Mesodermal cell (in vitro differentiated cells): ENCODE measurements around the gene DPCD.

Experiments used
- H3K27ac ChIP-seq: 2 replicates; pipeline ENCODE4 v1.7.0; 2013; ENCODE audit warnings: mild to moderate bottlenecking, low read depth, low read length, moderate library complexity; ENCODE audit not compliant: severe bottlenecking
- H3K36me3 ChIP-seq: 2 replicates; pipeline ENCODE4 v1.7.1; 2013; ENCODE audit warnings: mild to moderate bottlenecking, low read length, moderate library complexity; ENCODE audit not compliant: control insufficient read depth, insufficient read depth
- H3K4me1 ChIP-seq: one replicate; pipeline ENCODE4 v1.7.1; 2013; ENCODE audit warnings: mild to moderate bottlenecking, low read length; ENCODE audit not compliant: insufficient read depth, control insufficient read depth, poor library complexity, severe bottlenecking
- H3K4me3 ChIP-seq: 2 replicates; pipeline ENCODE4 v1.7.0; 2013; ENCODE audit warnings: low read length, control low read depth, mild to moderate bottlenecking; ENCODE audit not compliant: insufficient read depth, poor library complexity, severe bottlenecking; ENCODE audit errors: extremely low read depth
- H3K9me3 ChIP-seq: 2 replicates; pipeline ENCODE4 v1.7.1; 2013; ENCODE audit warnings: mild to moderate bottlenecking, low read length, moderate library complexity; ENCODE audit not compliant: control insufficient read depth
- WGBS, 2 experiments: methylation state at CpG; one replicate each; pipeline ENCODE4 v1.1.5; 2013; ENCODE audit warnings: missing lambda C conversion rate in 2 of 2; ENCODE audit not compliant: insufficient coverage in 2 of 2; 5-methylcytosine and 5-hydroxymethylcytosine counted together

The DPCD gene

DNA sequence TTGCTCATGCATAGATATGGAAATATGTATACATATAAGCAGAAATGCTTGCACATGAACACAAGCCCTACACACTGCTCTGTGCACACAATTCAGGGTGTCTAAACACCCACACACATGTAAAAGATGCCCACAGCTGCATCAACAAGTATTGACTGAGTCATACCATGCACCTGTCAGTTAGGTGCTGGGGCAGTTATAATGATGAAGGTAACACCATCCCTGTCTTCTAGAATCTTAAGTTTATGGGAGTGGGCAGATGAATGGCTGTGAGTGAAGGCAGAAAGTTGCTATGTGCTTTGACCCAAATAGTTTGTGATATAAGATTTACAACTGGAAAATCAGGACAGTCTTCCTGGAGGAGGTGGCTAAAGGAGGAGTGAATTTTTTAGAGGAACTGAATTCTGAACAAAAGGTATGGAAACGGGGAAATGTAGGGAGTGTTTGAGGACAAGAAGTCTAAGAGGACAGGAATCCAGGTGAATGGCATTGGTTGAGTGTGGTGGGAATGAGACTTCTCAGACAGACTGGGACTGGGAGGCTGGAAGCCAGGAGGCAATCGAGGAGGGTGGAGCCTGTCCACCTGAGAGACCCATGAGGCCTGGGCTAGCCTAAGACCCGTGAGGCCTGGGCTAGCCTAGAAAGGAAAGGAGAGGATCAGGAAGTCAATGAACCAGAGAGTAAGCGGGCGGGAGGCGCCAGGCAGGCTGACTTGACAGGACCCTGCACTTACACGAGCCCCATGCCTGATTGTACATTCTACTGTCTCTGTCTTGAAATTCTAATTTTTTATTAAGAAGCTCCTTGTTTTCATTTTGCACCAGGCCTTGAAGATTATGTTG is 20.7 kb upstream of the DPCD start:
- no peaks in the 10 kb centered on the region for H3K36me3 ChIP-seq
- no peak overlapping the region for H3K4me3 ChIP-seq
- WGBS, 2 experiments: 88 to 92% methylated on average over 7 of the region's 7 CpGs
- H3K4me1 ChIP-seq: no peaks in the 10 kb centered on the region
- H3K9me3 ChIP-seq: no peaks in the 10 kb centered on the region
- H3K27ac ChIP-seq: no peak overlapping the region

DNA sequence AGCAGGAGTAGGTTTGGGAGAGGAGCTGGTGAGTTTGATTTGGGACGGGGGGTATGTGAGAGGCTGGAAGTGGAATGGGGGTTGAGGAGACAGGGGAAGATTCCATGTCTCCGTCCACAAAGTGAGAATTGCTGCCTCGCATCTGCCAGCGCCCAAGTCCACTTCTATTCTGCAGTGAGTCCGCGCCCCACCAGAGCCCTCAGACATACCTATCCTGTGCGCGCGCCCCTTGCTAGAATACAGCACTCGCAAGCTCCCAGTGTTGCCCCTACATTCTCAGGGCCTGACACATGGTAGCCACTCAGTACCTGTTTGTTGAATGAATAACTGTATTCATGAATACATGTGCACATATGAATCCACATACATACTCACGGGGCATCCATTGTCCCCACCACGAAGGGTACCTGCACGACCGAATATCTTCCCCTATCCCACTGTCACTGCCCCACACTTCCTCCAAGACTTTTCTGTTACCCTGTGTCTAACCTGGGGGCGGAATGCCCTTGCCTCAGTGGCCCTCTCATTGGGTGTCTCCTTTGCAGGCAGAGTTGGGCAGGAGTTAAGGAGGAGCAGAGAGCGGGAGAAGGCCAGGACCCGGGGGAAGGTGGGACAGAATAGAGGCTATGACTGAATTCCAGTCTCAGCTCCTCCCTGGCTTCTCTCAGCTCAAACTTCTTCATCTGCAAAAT is 19.9 kb upstream of the DPCD start:
- Histone ChIP-seq H3K36me3 (no peaks in the 10 kb centered on the region), H3K4me3 (no peak overlapping the region), H3K4me1 (no peaks in the 10 kb centered on the region), H3K9me3 (peaks cover 3% of the 10 kb centered on the region), H3K27ac (no peak overlapping the region)
- WGBS, 2 experiments: 90 to 94% methylated on average over 11 to 13 of the region's 17 CpGs

DNA sequence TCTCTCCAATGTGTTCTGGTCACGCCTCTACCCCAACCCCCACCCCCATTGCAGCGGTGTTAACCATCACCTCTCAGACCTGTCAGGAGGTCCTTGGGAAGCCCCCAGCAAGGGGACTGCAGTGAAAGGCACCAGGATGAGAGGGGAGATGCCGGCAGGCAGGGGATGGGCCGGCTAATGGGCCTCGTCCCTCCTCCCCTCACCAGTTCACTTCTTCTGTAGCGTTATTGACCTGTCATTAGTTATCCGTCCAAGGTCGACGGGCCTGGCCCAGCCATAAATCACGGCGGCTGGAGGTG is 18.8 kb upstream of the DPCD start:
- no peaks in the 10 kb centered on the region for H3K4me1 ChIP-seq
- no peaks in the 10 kb centered on the region for H3K36me3 ChIP-seq
- H3K9me3 ChIP-seq: peaks cover 3% of the 10 kb centered on the region
- 2 to 6% methylated on average over 6 of the region's 11 CpGs for WGBS, 2 experiments
- H3K27ac ChIP-seq: no peak overlapping the region
- peak overlapping the region; percentile 51 for H3K4me3 ChIP-seq

DNA sequence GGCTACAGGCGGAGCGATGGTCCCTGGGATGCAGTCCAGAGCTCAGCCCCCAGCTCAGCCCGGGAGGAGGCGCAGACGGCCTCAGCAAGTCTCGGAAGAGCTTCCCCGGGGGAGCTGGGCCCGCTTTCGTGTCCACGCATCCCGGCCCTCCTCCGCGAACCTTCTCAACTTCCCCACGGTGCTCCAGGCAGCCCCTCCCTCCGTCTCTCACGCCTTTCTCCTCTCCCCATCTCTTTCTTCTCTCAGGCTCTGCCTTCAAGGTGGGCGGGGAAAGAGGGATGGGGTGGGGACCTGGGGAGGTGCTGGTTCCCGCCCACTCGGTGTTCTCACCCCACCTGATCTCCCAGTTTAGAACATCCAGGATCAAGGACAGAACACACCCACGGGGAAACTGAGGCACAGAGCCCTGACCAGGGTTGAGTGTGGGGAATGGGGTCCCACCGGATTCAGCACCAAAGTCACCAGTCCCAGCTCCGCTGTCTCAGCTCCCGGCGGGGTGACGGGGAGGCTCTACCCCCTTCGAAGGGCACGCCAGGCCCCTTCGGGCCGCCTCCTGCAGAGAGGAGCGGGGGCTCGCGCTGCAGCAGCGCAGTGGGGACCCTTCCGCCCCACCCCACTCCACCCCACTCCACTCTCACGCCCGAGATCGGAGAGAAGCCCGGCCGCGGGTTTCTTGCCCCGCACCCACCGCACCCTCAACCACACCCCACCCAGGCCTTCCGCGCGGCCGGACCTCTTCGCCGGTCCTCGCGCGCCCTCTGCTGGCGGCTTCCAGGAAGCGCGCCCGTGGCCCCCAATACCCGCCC is 18.3 kb upstream of the DPCD start:
- H3K4me3 ChIP-seq: peak overlapping the region; percentile 51
- H3K4me1 ChIP-seq: no peaks in the 10 kb centered on the region
- H3K36me3 ChIP-seq: no peaks in the 10 kb centered on the region
- peaks cover 3% of the 10 kb centered on the region for H3K9me3 ChIP-seq
- H3K27ac ChIP-seq: no peak overlapping the region
- 3 to 7% methylated on average over 13 to 14 of the region's 56 CpGs for WGBS, 2 experiments

DNA sequence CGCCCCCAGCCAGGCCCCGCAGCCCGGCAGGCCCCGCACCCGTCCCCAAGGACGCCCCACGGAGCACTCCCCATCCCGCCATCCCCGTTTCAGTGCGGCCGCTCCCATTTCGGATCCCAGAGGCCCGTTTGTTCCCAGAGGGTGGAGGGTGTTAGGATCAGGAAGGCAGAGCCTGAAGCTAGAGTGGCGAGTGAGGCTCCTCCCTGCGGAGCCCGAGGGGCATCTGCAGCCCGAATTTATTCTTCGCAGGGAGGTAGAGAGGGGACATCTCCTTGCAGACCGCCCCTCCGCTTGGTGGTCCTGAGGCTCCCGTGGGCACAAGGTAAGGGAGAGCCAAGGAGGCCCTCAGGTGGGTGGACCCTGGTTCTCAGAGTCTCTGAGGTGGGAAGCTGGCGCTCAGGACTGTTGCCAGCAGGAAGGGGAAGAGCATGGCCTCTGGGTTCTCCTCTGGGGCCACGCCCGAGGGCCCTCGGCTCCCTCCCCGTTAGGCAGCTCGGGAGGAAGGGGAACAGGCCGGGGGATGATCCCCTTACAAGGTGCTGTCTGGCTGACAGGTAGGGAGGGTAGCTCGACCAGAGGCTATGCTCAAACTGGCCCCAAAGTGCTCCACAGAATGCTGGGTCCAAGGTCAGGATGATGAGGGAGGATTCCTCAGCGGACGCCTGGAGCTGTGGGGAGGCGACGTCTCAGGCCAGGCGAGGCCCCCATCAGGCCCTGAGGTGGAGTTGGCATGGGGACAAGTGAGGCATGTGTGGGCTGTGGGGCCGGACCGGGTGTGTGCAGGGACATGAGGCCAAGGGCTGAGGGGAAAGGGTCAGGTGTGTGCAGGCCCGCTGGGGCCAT is 17.5 kb upstream of the DPCD start:
- Histone ChIP-seq H3K27ac (no peak overlapping the region), H3K9me3 (peaks cover 3% of the 10 kb centered on the region), H3K4me3 (peak overlapping the region; percentile 51), H3K36me3 (no peaks in the 10 kb centered on the region), H3K4me1 (no peaks in the 10 kb centered on the region)
- 26 to 30% methylated on average over 22 to 33 of the region's 37 CpGs for WGBS, 2 experiments

DNA sequence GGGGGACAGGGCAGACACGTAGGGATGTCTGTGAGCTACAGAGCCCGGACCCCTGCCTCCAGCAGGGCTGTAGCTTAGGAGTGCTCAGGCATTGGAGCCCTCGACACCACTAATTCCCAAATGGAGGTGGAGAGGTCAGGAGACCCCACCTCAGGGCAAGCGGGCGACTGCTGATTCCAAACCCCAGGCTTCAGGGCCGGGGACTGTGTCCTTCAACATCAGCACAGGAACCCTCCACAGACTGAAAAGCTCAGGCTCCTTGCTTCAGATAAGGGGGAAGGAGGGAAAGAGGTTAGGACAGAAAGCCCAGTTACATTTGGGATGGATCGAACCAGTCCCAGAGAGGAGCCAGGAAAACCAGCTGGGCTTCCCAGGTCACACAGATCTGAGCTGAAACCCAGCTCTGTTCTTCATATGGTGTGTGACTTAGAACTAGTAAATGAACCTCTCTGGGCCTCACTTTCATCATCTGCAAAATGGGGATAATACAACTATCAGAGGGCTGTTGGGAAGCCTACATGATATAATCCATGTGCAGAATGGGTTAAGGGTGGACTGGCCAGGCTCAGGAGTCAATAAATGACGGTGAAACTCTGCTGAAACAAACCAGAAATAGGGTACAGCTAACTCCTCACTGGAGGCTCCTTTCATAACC is 16.7 kb upstream of the DPCD start:
- Histone ChIP-seq H3K36me3 (no peaks in the 10 kb centered on the region), H3K27ac (no peak overlapping the region), H3K4me3 (no peak overlapping the region), H3K4me1 (no peaks in the 10 kb centered on the region), H3K9me3 (peaks cover 3% of the 10 kb centered on the region)
- 85 to 93% methylated on average over 3 to 4 of the region's 8 CpGs for WGBS, 2 experiments

DNA sequence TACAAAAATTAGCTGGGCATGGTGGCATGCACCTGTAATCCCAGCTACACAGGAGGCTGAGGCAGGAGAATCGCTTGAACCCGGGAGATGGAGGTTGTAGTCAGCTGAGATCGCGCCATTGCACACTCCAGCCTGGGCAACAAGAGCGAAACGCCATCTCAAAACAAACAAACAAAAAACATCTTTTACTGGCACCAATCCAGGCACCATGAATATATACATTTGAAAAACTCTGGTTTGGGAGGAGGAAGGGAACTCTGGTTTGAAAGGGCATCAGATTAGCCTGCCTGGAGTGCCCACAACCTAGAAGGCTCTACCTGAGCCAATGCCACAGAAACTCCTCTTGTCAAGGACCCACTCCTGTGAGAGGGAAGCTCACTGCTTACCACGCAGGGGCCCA is 16.0 kb upstream of the DPCD start:
- Histone ChIP-seq H3K27ac (no peak overlapping the region), H3K36me3 (no peaks in the 10 kb centered on the region), H3K9me3 (peaks cover 3% of the 10 kb centered on the region), H3K4me1 (peaks cover 3% of the 10 kb centered on the region), H3K4me3 (no peak overlapping the region)
- WGBS, 2 experiments: 85 to 100% methylated on average over 2 of the region's 7 CpGs

DNA sequence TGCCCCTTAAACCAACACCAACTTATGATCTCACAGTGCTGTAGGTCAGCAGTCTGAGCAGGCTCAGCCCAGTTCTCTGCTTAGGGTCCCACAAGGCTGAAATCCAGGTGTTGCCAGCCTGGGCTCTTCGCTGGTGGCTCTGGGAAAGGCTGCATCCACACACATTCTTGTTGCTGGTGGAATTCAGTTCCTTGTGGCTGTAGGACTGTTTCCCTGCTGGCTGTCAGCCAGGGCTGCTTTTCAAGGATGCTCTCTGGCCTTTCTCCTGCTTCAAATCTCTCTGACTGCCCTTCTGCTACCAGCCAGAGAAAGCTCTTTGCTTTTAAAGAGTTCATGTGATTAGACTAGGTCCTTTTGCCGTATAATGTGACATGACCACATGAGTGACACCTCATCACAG is 15.3 kb upstream of the DPCD start:
- H3K9me3 ChIP-seq: peaks cover 3% of the 10 kb centered on the region
- 86 to 100% methylated on average over 1 of the region's 2 CpGs for WGBS, 2 experiments

DNA sequence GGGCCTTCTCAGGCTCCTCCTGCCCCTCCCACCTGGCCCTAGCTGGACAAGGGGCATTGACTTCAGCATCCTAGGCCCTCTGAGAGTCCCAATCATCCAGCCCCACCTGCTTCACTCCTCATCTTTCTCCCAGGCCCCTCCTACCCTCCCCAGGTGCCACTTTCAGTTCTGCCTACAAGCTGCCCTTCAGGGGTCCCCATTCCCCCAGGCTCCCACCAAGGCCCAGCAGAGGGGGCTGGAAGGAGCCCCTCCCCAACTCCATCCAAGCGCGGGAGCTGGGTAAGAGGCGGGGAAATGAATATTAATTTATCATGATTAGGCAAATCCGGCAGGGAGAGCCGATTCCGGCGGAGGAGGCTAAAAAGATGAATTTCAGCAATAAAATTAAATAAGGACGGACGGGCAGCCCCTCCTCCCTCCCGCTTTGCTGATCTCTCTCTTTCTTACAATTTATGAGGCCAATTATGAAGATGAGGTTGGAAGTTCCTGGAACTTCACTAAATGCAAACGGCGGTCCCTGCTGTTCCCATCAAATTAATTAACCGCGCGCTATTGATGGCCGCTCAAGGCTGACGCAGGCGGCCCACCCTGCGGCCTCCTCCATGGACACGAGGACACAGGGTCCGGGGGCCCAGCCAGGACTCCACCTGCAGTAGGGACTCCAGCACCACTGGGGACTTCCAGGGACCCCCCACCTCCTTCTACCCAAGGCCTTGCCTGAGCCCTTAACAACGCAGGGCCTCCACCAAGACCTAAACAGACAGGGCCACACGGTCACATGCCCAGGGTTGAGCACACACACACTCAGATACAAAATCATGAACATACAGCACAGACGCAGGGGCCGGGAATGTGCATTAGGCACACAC is 14.0 kb upstream of the DPCD start:
- WGBS, 2 experiments: 91 to 94% methylated on average over 16 to 17 of the region's 25 CpGs
- H3K4me3 ChIP-seq: no peak overlapping the region
- no peak overlapping the region for H3K27ac ChIP-seq
- H3K36me3 ChIP-seq: no peaks in the 10 kb centered on the region
- H3K4me1 ChIP-seq: peaks cover 3% of the 10 kb centered on the region
- peaks cover 3% of the 10 kb centered on the region for H3K9me3 ChIP-seq

More for the DNA sequence above, 15.3 kb upstream of the DPCD start:
- Histone ChIP-seq H3K27ac (no peak overlapping the region), H3K36me3 (no peaks in the 10 kb centered on the region), H3K4me3 (no peak overlapping the region), H3K4me1 (peaks cover 3% of the 10 kb centered on the region)
